Suprapubic skin (tissue), 4 donors: ENCODE data around the gene RBM7.

Experiments used
- CTCF ChIP-seq, 2 donors: fragments of 200-600 bp in 1 of 2; fragments of 450-650 bp in 1 of 2; sonication (generic) in 1 of 2; IDR thresholded peaks; one replicate each; pipeline ENCODE4 v1.5.1; 2016 to 2019; ENCODE audit warnings: antibody characterized with exemption in 2 of 2, mild to moderate bottlenecking in 1 of 2, moderate library complexity in 1 of 2
- POLR2A ChIP-seq, 2 donors: fragments of 450-650 bp; IDR thresholded peaks; one replicate each; pipeline ENCODE4 v1.6.1; 2017; ENCODE audit warnings: antibody characterized with exemption in 2 of 2, mild to moderate bottlenecking in 2 of 2, moderate library complexity in 2 of 2
- POLR2AphosphoS5 ChIP-seq, 3 donors: sonication (generic); formaldehyde crosslinking; IDR thresholded peaks; one replicate each; pipeline ENCODE4 v1.6.1; 2017; ENCODE audit warnings: antibody characterized with exemption in 3 of 3

GRCh38 chr11:114452399-114452798, 51.9 kb downstream of the RBM7 start:
- TF ChIP-seq POLR2AphosphoS5 (IDR thresholded peaks at IDR 0.05) (no peak), CTCF (IDR thresholded peaks at IDR 0.05) (no peak), POLR2A (IDR thresholded peaks at IDR 0.05) (no peak)
